Stimulated activated CD4-positive, alpha-beta T cell treated with anti-CD3 and anti-CD28 coated beads, Interleukin-2, amount 100 ng/mL, for 48 hours (primary cell): ENCODE data around the gene CDC25B.
"Not testable (repeated sequence)": the region's sequence is repeated elsewhere in the genome, so short reads cannot be mapped to it uniquely, and the experiment has no call there.

Experiments
- DNase-seq, 2 donors: peaks; one replicate each; pipeline ENCODE4 v3.0.0-alpha.2; 2020

The CDC25B gene

DNA sequence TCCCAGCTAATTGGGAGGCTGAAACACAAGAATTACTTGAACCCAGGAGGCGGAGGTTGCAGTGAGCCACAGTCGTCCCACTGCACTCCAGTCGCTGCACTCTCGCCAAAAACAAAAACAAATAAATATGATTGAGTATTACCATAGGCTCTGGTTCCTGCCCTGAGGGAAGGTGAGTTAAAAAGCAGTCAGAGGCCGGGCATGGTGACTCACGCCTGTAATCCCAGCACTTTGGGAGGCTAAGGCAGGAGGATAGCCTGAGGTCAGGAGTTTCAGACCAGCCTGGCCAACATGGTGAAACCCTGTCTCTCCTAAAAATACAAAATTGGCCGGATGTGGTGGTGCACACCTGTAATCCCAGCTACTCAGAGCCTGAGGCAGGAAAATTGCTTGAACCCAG, 44.1 kb downstream of the CDC25B start:
- DNase-seq = not testable (repeated sequence)

DNA sequence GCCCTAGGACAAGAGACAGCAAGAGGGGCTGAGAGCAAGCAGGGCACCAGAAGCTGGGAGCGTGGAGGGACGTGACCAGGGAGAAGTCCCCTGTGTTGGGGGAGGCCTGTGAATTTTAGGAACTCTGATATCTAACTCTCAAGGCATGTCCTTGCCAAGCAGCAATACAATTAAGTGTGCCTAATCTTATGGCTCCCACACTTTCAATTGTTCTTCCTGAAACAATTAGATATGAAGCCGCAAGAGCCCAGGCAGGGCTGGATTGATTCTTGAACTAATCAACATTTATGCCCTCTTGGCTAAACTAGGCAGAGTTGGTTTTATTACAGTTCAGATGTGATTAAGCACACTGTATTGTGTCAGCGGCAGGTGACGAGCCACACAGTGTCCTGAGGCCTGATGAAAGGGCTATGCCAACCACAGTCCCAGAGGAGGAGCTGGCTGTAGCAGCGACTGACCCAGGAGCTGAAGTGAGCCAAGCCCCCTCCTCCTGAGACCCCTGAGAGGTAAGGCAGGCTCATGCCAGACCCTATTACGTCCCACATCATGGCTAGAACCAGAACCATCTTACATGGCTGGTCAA, 46.3 kb downstream of the CDC25B start:
- no peak for DNase-seq

DNA sequence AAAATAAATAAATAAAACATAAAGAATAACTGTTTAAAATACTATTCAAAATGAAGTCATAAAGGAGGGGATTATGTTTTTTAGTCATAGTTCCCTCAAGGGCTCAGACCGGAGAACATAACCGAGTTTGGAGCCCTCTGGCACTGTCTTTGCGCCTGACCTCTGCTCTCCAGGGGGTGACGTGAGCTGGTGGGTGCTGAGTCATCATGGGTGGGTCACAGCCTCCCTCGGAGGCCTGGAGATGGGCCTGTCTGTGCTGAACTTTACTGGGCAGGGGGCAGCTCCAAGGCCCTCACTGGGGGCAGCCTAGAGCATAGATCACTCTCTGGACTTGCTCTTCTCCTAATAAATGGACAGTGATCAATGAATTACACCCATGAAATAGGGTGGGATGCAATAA, 47.4 kb downstream of the CDC25B start:
- no peak for DNase-seq

DNA sequence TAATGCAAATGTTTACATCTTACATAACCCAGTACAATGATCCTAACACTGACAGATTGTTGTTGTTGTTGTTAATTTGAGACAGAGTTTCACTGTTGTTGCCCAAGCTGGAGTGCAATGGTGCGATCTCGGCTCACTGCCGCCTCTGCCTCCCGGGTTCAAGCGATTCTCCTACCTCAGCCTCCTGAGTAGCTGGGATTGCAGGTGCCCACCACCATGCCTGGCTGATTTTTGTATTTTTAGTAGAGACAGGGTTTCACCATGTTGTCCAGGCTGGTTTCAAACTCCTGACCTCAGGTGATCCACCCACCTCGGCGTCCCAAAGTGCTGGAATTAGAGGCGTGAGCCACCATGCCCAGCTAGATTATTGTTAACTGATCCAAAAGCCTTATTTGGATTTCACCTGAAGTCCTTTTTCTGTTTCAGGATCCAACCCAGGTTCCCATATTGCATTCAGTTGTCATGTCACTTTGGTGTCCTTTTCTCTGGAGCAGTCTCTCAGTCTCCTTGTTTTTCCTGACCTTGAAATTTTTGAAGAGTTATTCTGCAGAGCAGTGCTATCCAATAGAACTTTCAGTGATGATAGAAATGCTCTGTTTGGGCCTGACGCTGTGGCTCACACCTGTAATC, 48.0 kb downstream of the CDC25B start:
- DNase-seq = not testable (repeated sequence)

DNA sequence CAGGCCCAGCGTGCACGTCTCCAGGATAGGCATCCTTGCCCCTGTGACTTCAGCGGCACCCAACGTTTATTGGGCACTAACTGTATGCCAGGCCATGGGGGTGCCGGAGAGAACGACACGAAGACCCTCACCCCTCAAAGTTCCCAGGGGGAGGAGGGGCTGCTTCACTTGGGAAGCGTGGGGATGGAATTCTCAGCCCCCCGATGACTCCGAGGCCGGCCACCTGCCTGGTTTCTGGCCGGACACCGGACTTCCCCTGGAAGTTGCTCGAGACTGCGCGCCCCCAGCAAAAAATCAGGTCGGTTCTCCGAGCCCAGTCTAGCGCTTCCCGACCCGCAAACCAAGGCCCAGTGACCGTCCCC, 50.2 kb downstream of the CDC25B start:
- DNase-seq = no peak

DNA sequence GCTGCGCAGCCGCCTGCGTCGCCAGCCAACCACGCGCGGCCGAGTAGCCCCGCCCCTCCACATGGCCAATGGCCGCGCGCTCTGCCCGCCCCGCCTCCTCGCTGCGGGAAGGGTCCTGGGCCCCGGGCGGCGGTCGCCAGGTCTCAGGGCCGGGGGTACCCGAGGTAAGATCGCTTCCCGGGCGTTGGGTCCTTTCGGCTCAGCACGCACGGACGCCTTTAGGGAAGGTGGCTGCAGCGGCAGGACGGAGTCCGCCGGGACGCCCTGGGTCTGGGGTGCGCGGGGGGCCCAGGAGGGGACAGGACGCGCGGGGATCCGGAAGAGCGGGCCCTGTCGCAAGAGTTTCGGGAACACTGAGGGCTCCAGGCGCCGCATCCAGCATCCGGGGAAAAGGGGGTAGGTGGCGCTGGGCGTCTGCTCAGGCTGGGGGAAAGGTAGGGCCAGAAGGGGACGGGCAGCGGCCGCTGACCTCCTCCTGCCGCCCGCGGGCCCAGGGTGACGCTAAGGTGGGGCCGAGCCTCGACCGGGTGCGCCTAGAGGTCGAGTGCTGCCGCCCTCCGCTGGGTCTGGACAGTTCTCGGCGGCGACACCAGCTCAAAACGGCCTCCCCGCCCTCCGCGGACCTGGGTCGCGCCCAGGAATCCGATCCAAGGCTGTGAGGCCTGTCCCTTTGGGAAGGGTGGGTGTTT, 50.8 kb downstream of the CDC25B start, which contains the start of gene MAVS:
MAVS (plus strand) TSS at position 95 of the 689 bp plus-strand sequence. CDS start 7,791 bp downstream, outside the sequence.
- DNase-seq = peak; percentile 85 to 87

DNA sequence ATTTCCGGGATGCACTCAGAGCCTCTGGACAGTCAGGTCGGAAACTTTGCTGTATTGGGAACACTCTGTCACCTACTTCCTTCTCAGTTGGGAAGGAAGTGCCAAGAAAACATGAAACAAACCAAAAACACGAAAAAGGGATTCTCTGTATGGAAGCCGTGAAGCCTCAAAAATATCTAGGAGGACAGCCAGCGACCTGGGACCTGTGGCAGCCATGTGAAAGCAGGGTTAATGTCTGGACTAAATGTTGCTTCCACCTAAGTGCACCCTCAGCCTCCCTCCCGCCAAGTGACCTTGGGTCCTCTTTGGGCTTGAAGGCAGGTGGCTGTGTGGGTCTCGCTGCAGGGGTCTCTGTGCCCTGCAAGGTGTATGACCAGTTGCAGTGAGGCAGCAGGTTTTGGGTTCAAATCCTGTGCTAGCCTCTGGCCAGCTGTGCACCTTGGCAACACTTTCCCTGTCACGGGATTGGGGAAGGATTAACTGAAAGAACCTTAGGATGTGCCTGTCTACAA, 51.4 kb downstream of the CDC25B start:
- no peak for DNase-seq

DNA sequence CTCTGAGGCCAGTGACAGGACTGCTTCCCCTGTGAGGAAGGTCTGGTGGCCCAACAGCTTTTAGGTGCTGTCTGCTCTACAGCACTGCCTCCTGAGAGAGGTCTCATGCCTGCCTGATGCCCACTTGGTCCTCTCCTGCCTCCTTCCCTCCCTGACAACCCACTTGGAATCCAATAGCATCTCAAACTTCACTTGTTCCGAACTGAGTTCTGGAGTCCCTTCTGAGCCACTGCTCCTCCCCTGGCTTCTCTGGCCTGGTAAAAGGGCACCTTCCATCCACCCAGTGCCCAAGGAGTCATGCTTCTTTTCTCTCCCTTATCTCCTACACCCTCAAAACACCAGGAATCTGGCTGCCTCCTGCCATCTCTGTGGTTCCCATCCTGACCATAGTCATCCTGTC, 52.5 kb downstream of the CDC25B start:
- no peak for DNase-seq

DNA sequence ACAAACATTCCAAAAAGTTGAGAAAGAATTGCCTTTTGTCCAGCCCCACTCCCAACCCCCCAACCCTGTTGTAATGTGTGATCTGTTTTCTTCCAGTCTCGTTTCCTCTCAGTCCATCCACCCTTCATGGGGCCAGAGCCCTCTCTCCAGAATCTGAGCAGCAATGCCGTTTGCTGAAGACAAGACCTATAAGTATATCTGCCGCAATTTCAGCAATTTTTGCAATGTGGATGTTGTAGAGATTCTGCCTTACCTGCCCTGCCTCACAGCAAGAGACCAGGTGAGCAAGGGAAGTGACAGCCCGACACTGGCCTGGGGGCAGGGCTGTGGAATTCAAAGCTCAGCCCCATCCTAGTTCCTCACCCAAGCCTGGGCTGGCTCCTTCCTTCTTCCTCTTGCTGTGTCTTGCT, 58.4 kb downstream of the CDC25B start:
- no peak for DNase-seq
